Activated CD8-positive, alpha-beta T cell treated with anti-CD3 and anti-CD28 coated beads for 36 hours (primary cell): ENCODE results near the gene OAS1. TPM values are rescaled to one million over a fixed set of nuclear protein-coding genes. Genes with fewer than 3 reads are reported as not detected.

Experiments used
- ATAC-seq: fragments of 200-7000 bp; cut with Tn5 transposase; one replicate; pipeline ENCODE4 v1.10.0; 2021; ENCODE audit warnings: mild to moderate bottlenecking, moderate library complexity
- CTCF ChIA-PET: fragments of 350-600 bp; sonication (Branson Sonifier 250); formaldehyde crosslinking; loops from one replicate; lab custom pipeline; 2021; ENCODE audit warnings: antibody characterized with exemption; lab: Charles Lee
- POLR2A ChIA-PET: fragments of 350-600 bp; sonication (Branson Sonifier 250); formaldehyde crosslinking; loops from one replicate; lab custom pipeline; 2021; ENCODE audit warnings: antibody characterized with exemption; lab: Charles Lee
- DNase-seq: peaks from one replicate; pipeline ENCODE4 v3.0.0-alpha.2; 2020
- H3K27ac Mint-ChIP-seq: one replicate; pipeline ENCODE4 v1.8.0; 2021; ENCODE audit warnings: mild to moderate bottlenecking, mixed read lengths
- H3K27me3 Mint-ChIP-seq: one replicate; pipeline ENCODE4 v1.8.0; 2021; ENCODE audit warnings: mixed read lengths
- H3K36me3 Mint-ChIP-seq: one replicate; pipeline ENCODE4 v1.8.0; 2021; ENCODE audit warnings: low read depth, mixed read lengths
- H3K4me1 Mint-ChIP-seq: one replicate; pipeline ENCODE4 v1.8.0; 2021; ENCODE audit warnings: low read depth, mixed read lengths
- H3K4me3 Mint-ChIP-seq: one replicate; pipeline ENCODE4 v1.8.0; 2021; ENCODE audit warnings: mild to moderate bottlenecking, moderate library complexity, mixed read lengths
- H3K9me3 Mint-ChIP-seq: one replicate; pipeline ENCODE4 v1.8.0; 2021; ENCODE audit warnings: mixed read lengths
- CTCF ChIP-seq: fragments of 200-600 bp; IDR thresholded peaks from one replicate; pipeline ENCODE4 v1.8.0; 2022; ENCODE audit warnings: antibody characterized with exemption, mild to moderate bottlenecking
- intact Hi-C: fragments of 100-400 bp; cut with micrococcal nuclease; formaldehyde crosslinking; loops from one replicate; pipeline ENCODE4 v1.10.0; 2022
- total RNA-seq, 2 experiments: library from RNA; stranded (reverse); gene quantifications; one replicate each; pipeline ENCODE4 v1.2.3, GENCODE V29; 2021

Gene OAS1
- total RNA-seq, 2 experiments from 2014 or later: 22.7 to 26.8 TPM

GRCh38 chr12:112941528-112942335 is 35.0 kb downstream of the OAS1 start:
- DNase-seq (no peak), ATAC-seq (no peak)
- Mint-ChIP-seq H3K4me3 (no peak overlapping the region), H3K36me3 (peaks cover 4% of the 10 kb centered on the region), H3K9me3 (no peaks in the 10 kb centered on the region), H3K27ac (no peak overlapping the region), H3K4me1 (peaks cover 25% of the 10 kb centered on the region), H3K27me3 (no peaks in the 10 kb centered on the region)
- ChIA-PET POLR2A (interaction anchor here (4.4 kb wide), 1 partner anchor 37 kb away, joined by 28 read pairs; the partner anchor contains the start of gene OAS2), CTCF (no interaction called here)
- intact Hi-C loops: no loop called here
- TF ChIP-seq CTCF: no peak

- Mint-ChIP-seq H3K4me3 (no peak overlapping the region), H3K9me3 (no peaks in the 10 kb centered on the region), H3K27ac (no peak overlapping the region), H3K27me3 (no peaks in the 10 kb centered on the region), H3K4me1 (peaks cover 20% of the 10 kb centered on the region), H3K36me3 (peaks cover 13% of the 10 kb centered on the region)
- no peak for ATAC-seq
- DNase-seq: no peak
- ChIA-PET CTCF (interaction anchor here (1.1 kb wide), 2 partner anchors 42 to 51 kb away, joined by 3 to 4 read pairs; no protein-coding TSS in a partner anchor), POLR2A (interaction anchor here (0.7 kb wide), 1 partner anchor 9 kb away, joined by 4 read pairs; no protein-coding TSS in a partner anchor)
- TF ChIP-seq CTCF: no peak
- intact Hi-C loops: no loop called here
Observed at GRCh38 chr12:112942572-112942971, 35.8 kb downstream of the OAS1 start.

GRCh38 chr12:112944024-112944690 is 37.4 kb downstream of the OAS1 start:
- Mint-ChIP-seq H3K9me3 (no peaks in the 10 kb centered on the region), H3K4me1 (peaks cover 11% of the 10 kb centered on the region), H3K27me3 (no peaks in the 10 kb centered on the region), H3K4me3 (no peak overlapping the region), H3K27ac (no peak overlapping the region), H3K36me3 (peaks cover 16% of the 10 kb centered on the region)
- ATAC-seq: no peak
- intact Hi-C loops: no loop called here
- POLR2A ChIA-PET: no interaction called here
- CTCF ChIA-PET: no interaction called here
- TF ChIP-seq CTCF: no peak
- no peak for DNase-seq

- ChIA-PET CTCF (no interaction called here), POLR2A (no interaction called here)
- no peak for TF ChIP-seq CTCF
- no peaks in the 10 kb centered on the region for H3K27me3 Mint-ChIP-seq
- no peaks in the 10 kb centered on the region for H3K4me1 Mint-ChIP-seq
- ATAC-seq: no peak
- peaks cover 16% of the 10 kb centered on the region for H3K36me3 Mint-ChIP-seq
- no peak overlapping the region for H3K4me3 Mint-ChIP-seq
- intact Hi-C loops: no loop called here
- H3K9me3 Mint-ChIP-seq: no peaks in the 10 kb centered on the region
- no peak for DNase-seq
- H3K27ac Mint-ChIP-seq: no peak overlapping the region
Observed at GRCh38 chr12:112945515-112945914, 38.8 kb downstream of the OAS1 start.
